EH (cell line): Measurements from ENCODE around the gene RAPGEF5.

Source experiments
- DNase-seq: peaks from one replicate; pipeline ENCODE4 v3.0.0-alpha.2; 2015; ENCODE audit warnings: low read depth

RAPGEF5 gene

GRCh38 chr7:22216832-22217475, 140.0 kb downstream of the RAPGEF5 start:
- DNase-seq, result no peak

GRCh38 chr7:22216309-22216708, 140.6 kb downstream of the RAPGEF5 start:
- DNase-seq, result no peak

- no peak for DNase-seq
These were observed 143.0 kb downstream of the RAPGEF5 start for GRCh38 chr7:22214000-22214399.

GRCh38 chr7:22213081-22213480, 143.9 kb downstream of the RAPGEF5 start:
- no peak for DNase-seq

- DNase-seq, result no peak
These were observed 146.0 kb downstream of the RAPGEF5 start for GRCh38 chr7:22210967-22211366.

GRCh38 chr7:22210355-22210754, 146.6 kb downstream of the RAPGEF5 start:
- no peak for DNase-seq

- DNase-seq, result no peak
These were observed 148.2 kb downstream of the RAPGEF5 start for GRCh38 chr7:22208799-22209198.

GRCh38 chr7:22207724-22208225, 149.2 kb downstream of the RAPGEF5 start:
- no peak for DNase-seq

GRCh38 chr7:22205631-22206030, 151.3 kb downstream of the RAPGEF5 start:
- DNase-seq, result no peak

- no peak for DNase-seq
These were observed 152.6 kb downstream of the RAPGEF5 start for GRCh38 chr7:22204312-22204711.

GRCh38 chr7:22202141-22202540, 154.8 kb downstream of the RAPGEF5 start:
- DNase-seq, result peak; percentile 11

- DNase-seq, result no peak
These were observed 155.6 kb downstream of the RAPGEF5 start for GRCh38 chr7:22201186-22201880.

- DNase-seq, result no peak
These were observed 156.2 kb downstream of the RAPGEF5 start for GRCh38 chr7:22200777-22201176.

- DNase-seq, result no peak
These were observed 156.7 kb downstream of the RAPGEF5 start for GRCh38 chr7:22200238-22200637.

- DNase-seq, result no peak
These were observed 159.6 kb downstream of the RAPGEF5 start for GRCh38 chr7:22197376-22197775.

GRCh38 chr7:22196429-22196828, 160.5 kb downstream of the RAPGEF5 start:
- DNase-seq, result no peak

- no peak for DNase-seq
These were observed 161.4 kb downstream of the RAPGEF5 start for GRCh38 chr7:22195397-22196172.

- no peak for DNase-seq
These were observed 162.2 kb downstream of the RAPGEF5 start for GRCh38 chr7:22194658-22195273.

GRCh38 chr7:22193450-22193983, 163.4 kb downstream of the RAPGEF5 start:
- DNase-seq, result peak; percentile 38

- DNase-seq, result no peak
These were observed 164.2 kb downstream of the RAPGEF5 start for GRCh38 chr7:22192801-22193200.

GRCh38 chr7:22190736-22191135, 166.2 kb downstream of the RAPGEF5 start:
- DNase-seq, result no peak

- DNase-seq, result no peak
These were observed 167.2 kb downstream of the RAPGEF5 start for GRCh38 chr7:22189741-22190140.
